GM18499 (cell line): ENCODE results near the gene EHBP1L1.
"Not testable (repeated sequence)": the region's sequence is repeated elsewhere in the genome, so short reads cannot be mapped to it uniquely, and the experiment has no call there.

Experiments used
- ATAC-seq: cut with Tn5 transposase; IDR thresholded peaks from one replicate; pipeline ENCODE4 v1.9.1; 2021; ENCODE audit warnings: moderate number of reproducible peaks; ENCODE audit not compliant: insufficient read depth, unreplicated experiment

The EHBP1L1 gene

GRCh38 chr11:65625628-65626342 is 49.9 kb downstream of the EHBP1L1 start:
- no peak for ATAC-seq

- ATAC-seq, result no peak
Measured at GRCh38 chr11:65627202-65627601, 51.3 kb downstream of the EHBP1L1 start.

- no peak for ATAC-seq
Measured at GRCh38 chr11:65629579-65629978, 53.7 kb downstream of the EHBP1L1 start.

- ATAC-seq, result no peak
Measured at GRCh38 chr11:65630215-65630614, 54.4 kb downstream of the EHBP1L1 start.

GRCh38 chr11:65633390-65634108 is 57.7 kb downstream of the EHBP1L1 start:
- ATAC-seq, result no peak

- ATAC-seq, result no peak
Measured at GRCh38 chr11:65634109-65634436, 58.2 kb downstream of the EHBP1L1 start.

GRCh38 chr11:65634440-65634839 is 58.6 kb downstream of the EHBP1L1 start:
- ATAC-seq, result no peak

- ATAC-seq, result no peak
Measured at GRCh38 chr11:65634905-65635731, 59.3 kb downstream of the EHBP1L1 start.

GRCh38 chr11:65636108-65637031 is 60.5 kb downstream of the EHBP1L1 start:
- ATAC-seq, result no peak

- ATAC-seq, result no peak
Measured at GRCh38 chr11:65637032-65637557, 61.2 kb downstream of the EHBP1L1 start.

GRCh38 chr11:65637794-65638419 is 62.1 kb downstream of the EHBP1L1 start, which contains the start of gene SIPA1:
SIPA1 (plus strand) TSS chr11:65638101; CDS start chr11:65640922, 2,821 bp downstream.
- ATAC-seq, result no peak

GRCh38 chr11:65639228-65639597 is 63.4 kb downstream of the EHBP1L1 start:
- not testable (repeated sequence) for ATAC-seq

- ATAC-seq, result no peak
Measured at GRCh38 chr11:65639623-65640482, 64.0 kb downstream of the EHBP1L1 start.

GRCh38 chr11:65640483-65641296 is 64.8 kb downstream of the EHBP1L1 start:
- no peak for ATAC-seq

- ATAC-seq, result no peak
Measured at GRCh38 chr11:65641297-65642013, 65.6 kb downstream of the EHBP1L1 start.
